Neural crest cell (in vitro differentiated cells): Measurements from ENCODE around the gene ARMC5. TPM values are rescaled to one million over a fixed set of nuclear protein-coding genes. Genes with fewer than 3 reads are reported as not detected.
A peak's percentile ranks its signal among the peaks of the same experiment; 100 is the strongest.

Experiments used
- DNase-seq: peaks from one replicate; pipeline ENCODE4 v3.0.0; 2021; ENCODE audit warnings: low read depth, mixed read lengths, low spot score
- H3K27ac Mint-ChIP-seq: one replicate; pipeline ENCODE4 v1.8.0; 2021; ENCODE audit warnings: mild to moderate bottlenecking, mixed read lengths; ENCODE audit not compliant: unreplicated experiment
- H3K27me3 Mint-ChIP-seq: 2 replicates; pipeline ENCODE4 v1.8.0; 2021; ENCODE audit warnings: low read depth, mild to moderate bottlenecking, mixed read lengths
- H3K36me3 Mint-ChIP-seq: 2 replicates; pipeline ENCODE4 v1.8.0; 2021; ENCODE audit warnings: low read depth, mild to moderate bottlenecking, mixed read lengths
- H3K4me1 Mint-ChIP-seq: 2 replicates; pipeline ENCODE4 v1.8.0; 2021; ENCODE audit warnings: mixed read lengths
- H3K4me3 Mint-ChIP-seq: one replicate; pipeline ENCODE4 v1.8.0; 2021; ENCODE audit warnings: mild to moderate bottlenecking, mixed read lengths
- H3K9me3 Mint-ChIP-seq: 2 replicates; pipeline ENCODE4 v1.8.0; 2021; ENCODE audit warnings: mixed read lengths
- total RNA-seq: library from RNA; stranded (reverse); gene quantifications from 2 replicates; pipeline ENCODE4 v1.2.1, GENCODE V29; 2021
- TF ChIP-seq, protein P1 (sequence below): fragments of 200-600 bp; sonication (generic); conservative IDR thresholded peaks from 2 replicates; pipeline ENCODE4 v1.5.0; 2021; ENCODE audit warnings: antibody characterized with exemption, mild to moderate bottlenecking

Gene ARMC5
- total RNA-seq, 1 donor from 2014 or later: 12.3 TPM

DNA sequence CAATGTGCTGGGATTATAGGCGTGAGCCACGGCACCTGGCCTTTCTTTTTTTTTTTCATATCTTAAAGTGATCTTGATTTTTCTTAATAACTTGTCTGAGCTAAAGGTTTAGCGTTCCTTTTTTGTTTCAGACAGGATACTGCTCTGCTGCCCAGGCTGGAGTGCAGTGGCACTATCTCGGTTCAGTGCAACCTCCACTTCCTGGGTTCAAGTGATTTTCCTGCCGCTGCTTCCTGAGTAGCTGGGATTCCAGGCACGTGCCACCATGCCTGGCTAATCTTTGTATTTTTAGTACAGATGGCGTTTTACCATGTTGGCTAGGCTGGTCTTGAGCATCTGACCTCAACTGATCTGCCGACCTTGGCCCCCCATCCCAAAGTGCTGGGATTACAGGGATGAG is 44.9 kb downstream of the ARMC5 start:
- no peak overlapping the region for H3K27ac Mint-ChIP-seq
- H3K9me3 Mint-ChIP-seq: no peaks in the 10 kb centered on the region
- no peak overlapping the region for H3K4me3 Mint-ChIP-seq
- TF ChIP-seq, protein P1, sequence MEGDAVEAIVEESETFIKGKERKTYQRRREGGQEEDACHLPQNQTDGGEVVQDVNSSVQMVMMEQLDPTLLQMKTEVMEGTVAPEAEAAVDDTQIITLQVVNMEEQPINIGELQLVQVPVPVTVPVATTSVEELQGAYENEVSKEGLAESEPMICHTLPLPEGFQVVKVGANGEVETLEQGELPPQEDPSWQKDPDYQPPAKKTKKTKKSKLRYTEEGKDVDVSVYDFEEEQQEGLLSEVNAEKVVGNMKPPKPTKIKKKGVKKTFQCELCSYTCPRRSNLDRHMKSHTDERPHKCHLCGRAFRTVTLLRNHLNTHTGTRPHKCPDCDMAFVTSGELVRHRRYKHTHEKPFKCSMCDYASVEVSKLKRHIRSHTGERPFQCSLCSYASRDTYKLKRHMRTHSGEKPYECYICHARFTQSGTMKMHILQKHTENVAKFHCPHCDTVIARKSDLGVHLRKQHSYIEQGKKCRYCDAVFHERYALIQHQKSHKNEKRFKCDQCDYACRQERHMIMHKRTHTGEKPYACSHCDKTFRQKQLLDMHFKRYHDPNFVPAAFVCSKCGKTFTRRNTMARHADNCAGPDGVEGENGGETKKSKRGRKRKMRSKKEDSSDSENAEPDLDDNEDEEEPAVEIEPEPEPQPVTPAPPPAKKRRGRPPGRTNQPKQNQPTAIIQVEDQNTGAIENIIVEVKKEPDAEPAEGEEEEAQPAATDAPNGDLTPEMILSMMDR: no peak
- H3K4me1 Mint-ChIP-seq: peaks cover 18% of the 10 kb centered on the region
- no peaks in the 10 kb centered on the region for H3K27me3 Mint-ChIP-seq
- DNase-seq: no peak
- H3K36me3 Mint-ChIP-seq: no peaks in the 10 kb centered on the region

DNA sequence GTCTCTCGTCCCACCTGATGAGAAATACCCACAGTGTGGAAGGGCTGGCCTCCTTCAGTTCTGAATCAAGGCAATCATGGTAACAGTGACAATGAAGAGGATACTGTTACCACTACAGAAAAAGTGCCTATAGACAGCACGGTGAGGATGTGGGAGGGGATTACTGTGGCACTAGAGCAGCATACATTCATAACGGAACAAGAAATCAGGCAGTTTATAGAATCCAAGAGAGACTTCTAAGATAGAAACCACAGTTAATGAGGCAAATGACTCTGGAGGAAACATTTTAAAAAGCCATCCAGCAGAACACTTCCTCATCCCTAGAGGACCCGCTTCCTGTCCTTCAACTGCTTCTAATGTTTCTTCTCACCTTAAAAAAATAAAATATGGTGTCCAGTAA is 46.2 kb downstream of the ARMC5 start:
- Mint-ChIP-seq H3K4me3 (peak overlapping the region; percentile 25), H3K27me3 (no peaks in the 10 kb centered on the region), H3K36me3 (no peaks in the 10 kb centered on the region), H3K9me3 (no peaks in the 10 kb centered on the region), H3K27ac (no peak overlapping the region), H3K4me1 (peaks cover 20% of the 10 kb centered on the region)
- no peak for DNase-seq
- TF ChIP-seq, protein P1: no peak

DNA sequence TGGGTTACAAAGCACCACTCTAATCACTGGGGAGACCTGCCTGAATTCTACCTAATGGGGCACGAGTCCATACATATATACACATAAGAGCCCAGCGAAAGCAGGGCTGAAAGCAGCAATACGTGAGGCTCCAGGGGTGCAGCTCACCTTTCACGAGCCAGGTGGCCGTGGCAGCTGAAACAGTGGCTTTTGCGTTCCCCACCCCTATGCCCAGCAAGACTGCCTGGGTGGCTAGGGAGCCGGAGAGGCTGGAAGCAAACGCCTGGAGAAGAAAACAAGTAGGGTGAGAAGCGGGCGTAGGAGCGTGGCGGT is 48.3 kb downstream of the ARMC5 start:
- peak overlapping the region; percentile 89 for H3K4me3 Mint-ChIP-seq
- DNase-seq: no peak
- no peaks in the 10 kb centered on the region for H3K36me3 Mint-ChIP-seq
- no peak overlapping the region for H3K27ac Mint-ChIP-seq
- peaks cover 20% of the 10 kb centered on the region for H3K4me1 Mint-ChIP-seq
- H3K27me3 Mint-ChIP-seq: peaks cover 4% of the 10 kb centered on the region
- TF ChIP-seq, protein P1: no peak
- no peaks in the 10 kb centered on the region for H3K9me3 Mint-ChIP-seq

DNA sequence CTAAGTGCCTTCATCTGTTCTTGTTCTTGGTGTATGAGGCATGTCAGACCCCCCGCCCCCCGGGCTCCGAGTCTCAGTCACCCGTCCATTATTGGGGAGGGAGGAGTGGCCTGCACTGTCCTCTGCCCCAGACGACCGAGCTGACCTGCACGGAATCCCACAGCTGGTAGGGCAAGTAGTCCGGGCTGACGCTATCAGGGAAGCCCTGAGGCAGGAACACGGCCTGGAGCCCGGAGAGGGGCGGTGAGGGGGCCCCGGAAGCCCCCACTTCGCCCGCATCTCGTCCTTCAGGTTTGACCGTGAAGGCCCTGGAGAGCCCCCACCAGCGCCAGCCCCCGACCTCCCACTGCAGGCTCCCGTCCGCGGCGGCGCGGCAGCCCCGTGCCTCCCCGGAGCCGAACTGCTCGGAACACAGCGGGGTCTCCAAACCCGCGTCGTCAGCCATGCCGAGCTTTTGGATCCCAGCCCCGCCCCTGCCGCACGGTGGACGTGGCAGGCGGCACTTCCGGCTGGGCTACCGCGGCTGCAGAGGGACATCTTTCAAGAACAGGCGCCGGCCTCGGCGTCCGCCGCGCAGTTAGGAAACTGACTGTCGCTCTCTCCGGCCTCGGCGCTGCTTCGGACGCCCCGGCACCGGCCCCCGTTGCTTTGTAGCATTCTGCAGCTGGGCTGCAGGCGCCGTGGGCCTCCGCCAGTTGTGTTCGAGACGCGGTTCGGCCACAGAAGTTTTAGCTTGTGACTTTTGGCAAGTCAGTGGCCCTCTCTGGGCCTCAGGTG is 48.8 kb downstream of the ARMC5 start, which contains the start of gene RUSF1:
Gene RUSF1, minus strand, starts transcription at position 463 of the 777 bp plus-strand sequence. Its CDS starts 18 bp downstream, at position 445.
- H3K4me1 Mint-ChIP-seq: peaks cover 20% of the 10 kb centered on the region
- H3K4me3 Mint-ChIP-seq: peak within 1 kb of the TSS; percentile 89
- no peaks in the 10 kb centered on the region for H3K9me3 Mint-ChIP-seq
- DNase-seq: peak; percentile 81
- peaks cover 9% of the 10 kb centered on the region for H3K27me3 Mint-ChIP-seq
- H3K27ac Mint-ChIP-seq: peak within 1 kb of the TSS; percentile 98
- H3K36me3 Mint-ChIP-seq: no peaks in the 10 kb centered on the region
- TF ChIP-seq, protein P1: no peak

DNA sequence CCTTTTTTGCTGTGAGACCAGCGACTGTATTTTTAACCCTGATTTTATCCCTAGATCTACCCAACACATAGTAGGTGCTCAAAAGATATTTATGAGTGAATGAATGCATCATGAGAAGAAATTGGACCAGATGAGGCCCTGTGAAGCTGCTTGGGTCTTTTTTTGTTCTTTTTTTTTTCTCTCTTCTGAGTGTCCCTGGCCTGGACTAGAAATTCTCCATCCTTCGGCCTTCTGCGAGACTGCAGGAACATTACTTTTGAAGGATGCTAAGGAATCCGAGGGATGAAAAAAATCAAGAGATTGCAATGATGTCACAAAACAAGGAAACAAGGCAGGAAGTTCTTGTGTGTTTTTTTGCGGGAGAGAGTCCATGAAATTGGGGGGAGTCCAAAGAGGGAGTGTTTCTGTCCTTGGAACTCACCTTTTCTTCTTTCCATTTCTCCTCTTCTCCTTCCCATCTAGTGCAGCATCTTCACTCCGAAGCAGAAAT is 49.5 kb downstream of the ARMC5 start:
- Mint-ChIP-seq H3K4me3 (peak overlapping the region; percentile 89), H3K36me3 (no peaks in the 10 kb centered on the region), H3K27me3 (peaks cover 9% of the 10 kb centered on the region), H3K27ac (peak overlapping the region; percentile 98), H3K9me3 (no peaks in the 10 kb centered on the region), H3K4me1 (peaks cover 20% of the 10 kb centered on the region)
- DNase-seq: no peak
- TF ChIP-seq, protein P1: no peak
